ENCODE data around the gene CPAMD8.
A peak's percentile ranks its signal among the peaks of the same experiment; 100 is the strongest.

CPAMD8 gene

GRCh38 chr19:17023805-17024204 lies 2.8 kb downstream of the CPAMD8 start:
- no peak overlapping the region for H3K27ac Mint-ChIP-seq

GRCh38 chr19:17022738-17023137 lies 3.9 kb downstream of the CPAMD8 start:
- peaks cover 69% of the 10 kb centered on the region for H3K36me3 Mint-ChIP-seq (ENCODE audit: low read depth)
- H3K27me3 Mint-ChIP-seq (ENCODE audit: low read depth, poor library complexity) = no peaks in the 10 kb centered on the region
- peaks cover 47% of the 10 kb centered on the region for H3K9me3 Mint-ChIP-seq
- TF ChIP-seq CTCF (IDR thresholded peaks at IDR 0.05) = no peak
- no peak overlapping the region for H3K4me3 Mint-ChIP-seq
- H3K27ac Mint-ChIP-seq = no peak overlapping the region
- peaks cover 19% of the 10 kb centered on the region for H3K4me1 Mint-ChIP-seq
- no peak for DNase-seq

More at GRCh38 chr19:17023805-17024204, 2.8 kb downstream of the CPAMD8 start:
- Mint-ChIP-seq H3K36me3 (ENCODE audit: low read depth) (peaks cover 63% of the 10 kb centered on the region), H3K4me1 (peaks cover 25% of the 10 kb centered on the region), H3K9me3 (peaks cover 47% of the 10 kb centered on the region), H3K4me3 (peak overlapping the region; percentile 44), H3K27me3 (ENCODE audit: low read depth, poor library complexity) (peaks cover 7% of the 10 kb centered on the region)
- TF ChIP-seq CTCF (IDR thresholded peaks at IDR 0.05) = no peak
- DNase-seq = no peak

- peaks cover 53% of the 10 kb centered on the region for H3K9me3 Mint-ChIP-seq
- no peak for TF ChIP-seq CTCF (IDR thresholded peaks at IDR 0.05)
- H3K27me3 Mint-ChIP-seq (ENCODE audit: low read depth, poor library complexity) = no peaks in the 10 kb centered on the region
- no peak for DNase-seq
- no peak overlapping the region for H3K4me3 Mint-ChIP-seq
- H3K27ac Mint-ChIP-seq = no peak overlapping the region
- peaks cover 19% of the 10 kb centered on the region for H3K4me1 Mint-ChIP-seq
- peaks cover 76% of the 10 kb centered on the region for H3K36me3 Mint-ChIP-seq (ENCODE audit: low read depth)
Observed at GRCh38 chr19:17021793-17022590, 4.6 kb downstream of the CPAMD8 start.

- Mint-ChIP-seq H3K27me3 (ENCODE audit: low read depth, poor library complexity) (peaks cover under 1% of the 10 kb centered on the region), H3K4me3 (no peak overlapping the region), H3K27ac (no peak overlapping the region), H3K36me3 (ENCODE audit: low read depth) (peaks cover 83% of the 10 kb centered on the region), H3K9me3 (peaks cover 60% of the 10 kb centered on the region), H3K4me1 (peaks cover 18% of the 10 kb centered on the region)
- TF ChIP-seq CTCF (IDR thresholded peaks at IDR 0.05) = no peak
- no peak for DNase-seq
Observed at GRCh38 chr19:17021328-17021727, 5.3 kb downstream of the CPAMD8 start.

GRCh38 chr19:17020823-17021222 lies 5.8 kb downstream of the CPAMD8 start:
- Mint-ChIP-seq H3K27ac (peak overlapping the region; percentile 37), H3K27me3 (ENCODE audit: low read depth, poor library complexity) (peaks cover 2% of the 10 kb centered on the region)
- DNase-seq = no peak

More at GRCh38 chr19:17020823-17021222, 5.8 kb downstream of the CPAMD8 start:
- H3K9me3 Mint-ChIP-seq = peaks cover 58% of the 10 kb centered on the region
- peaks cover 13% of the 10 kb centered on the region for H3K4me1 Mint-ChIP-seq
- H3K36me3 Mint-ChIP-seq (ENCODE audit: low read depth) = peaks cover 83% of the 10 kb centered on the region
- H3K4me3 Mint-ChIP-seq = no peak overlapping the region
- no peak for TF ChIP-seq CTCF (IDR thresholded peaks at IDR 0.05)
